HG02763 (cell line): ENCODE results near the gene AARSD1.
"Not testable (repeated sequence)": the region's sequence is repeated elsewhere in the genome, so short reads cannot be mapped to it uniquely, and the experiment has no call there.

ENCODE experiments used
- ATAC-seq: cut with Tn5 transposase; IDR thresholded peaks from one replicate; pipeline ENCODE4 v1.9.1; 2021; ENCODE audit warnings: mild to moderate bottlenecking, moderate library complexity; ENCODE audit not compliant: unreplicated experiment

The AARSD1 gene

GRCh38 chr17:42964161-42964932, at the start of gene AARSD1:
Gene AARSD1 (minus strand): TSS chr17:42964454. CDS start chr17:42964440, 14 bp downstream.
- ATAC-seq: peak; percentile 84

- no peak for ATAC-seq
Measured at GRCh38 chr17:43013296-43013695, 49.0 kb upstream of the AARSD1 start.

- ATAC-seq: no peak
Measured at GRCh38 chr17:43011728-43012472, 47.6 kb upstream of the AARSD1 start.

- ATAC-seq: no peak
Measured at GRCh38 chr17:43010667-43011308, 46.5 kb upstream of the AARSD1 start.

GRCh38 chr17:43006639-43007551, 42.6 kb upstream of the AARSD1 start, which contains the start of gene IFI35:
Gene IFI35 (plus strand): TSS chr17:43006784. CDS start chr17:43006948, 164 bp downstream.
- ATAC-seq: peak; percentile 83

GRCh38 chr17:43003542-43004172, 39.4 kb upstream of the AARSD1 start:
- no peak for ATAC-seq

GRCh38 chr17:43000894-43001293, 36.6 kb upstream of the AARSD1 start:
- ATAC-seq: not testable (repeated sequence)

GRCh38 chr17:42999003-42999525, 34.8 kb upstream of the AARSD1 start:
- no peak for ATAC-seq

- ATAC-seq: peak; percentile 93
Measured at GRCh38 chr17:42997984-42998938, 34.0 kb upstream of the AARSD1 start, which contains the start of gene RPL27. Gene RPL27 (plus strand): TSS chr17:42998419. CDS start chr17:42998751, 332 bp downstream.

- ATAC-seq: no peak
Measured at GRCh38 chr17:42997390-42997983, 33.2 kb upstream of the AARSD1 start.

GRCh38 chr17:42993913-42994312, 29.7 kb upstream of the AARSD1 start:
- not testable (repeated sequence) for ATAC-seq

GRCh38 chr17:42992872-42993271, 28.6 kb upstream of the AARSD1 start:
- no peak for ATAC-seq

GRCh38 chr17:42991471-42991870, 27.2 kb upstream of the AARSD1 start:
- ATAC-seq: no peak

- no peak for ATAC-seq
Measured at GRCh38 chr17:42989726-42990652, 25.7 kb upstream of the AARSD1 start.

- no peak for ATAC-seq
Measured at GRCh38 chr17:42989141-42989540, 24.9 kb upstream of the AARSD1 start.

- no peak for ATAC-seq
Measured at GRCh38 chr17:42985225-42985624, 21.0 kb upstream of the AARSD1 start.

- ATAC-seq: no peak
Measured at GRCh38 chr17:42982266-42982665, 18.0 kb upstream of the AARSD1 start.
